Stimulated activated effector memory CD8-positive, alpha-beta T cell treated with anti-CD3 and anti-CD28 coated beads, Interleukin-12 subunit alpha, Interleukin-12 subunit beta, amount 100 ng/mL, for 72 hours (primary cell): Measurements from ENCODE around the gene GSTK1.
"Not testable (repeated sequence)": the region's sequence is repeated elsewhere in the genome, so short reads cannot be mapped to it uniquely, and the experiment has no call there.

Experiments
- ATAC-seq: fragments of 150-1000 bp; cut with Tn5 transposase; 2 replicates; pipeline ENCODE4 v1.10.0; 2021
- DNase-seq, 2 donors: peaks; one replicate each; pipeline ENCODE4 v3.0.0; 2021 to 2022; ENCODE audit warnings: low spot score in 2 of 2
- H3K27ac Mint-ChIP-seq: one replicate; pipeline ENCODE4 v1.8.0; 2022; ENCODE audit warnings: mild to moderate bottlenecking, mixed read lengths
- H3K36me3 Mint-ChIP-seq: one replicate; pipeline ENCODE4 v1.8.0; 2022; ENCODE audit warnings: mild to moderate bottlenecking, mixed read lengths
- H3K4me1 Mint-ChIP-seq: one replicate; pipeline ENCODE4 v1.8.0; 2022; ENCODE audit warnings: mixed read lengths
- H3K4me3 Mint-ChIP-seq: one replicate; pipeline ENCODE4 v1.8.0; 2022; ENCODE audit warnings: mild to moderate bottlenecking, mixed read lengths
- H3K9me3 Mint-ChIP-seq: one replicate; pipeline ENCODE4 v1.8.0; 2022; ENCODE audit warnings: mixed read lengths

GSTK1 gene

GRCh38 chr7:143289888-143290287 lies 26.6 kb downstream of the GSTK1 start:
- Mint-ChIP-seq H3K4me1 (peaks cover 52% of the 10 kb centered on the region), H3K36me3 (peaks cover 74% of the 10 kb centered on the region), H3K4me3 (peak overlapping the region; percentile 92), H3K27ac (peak overlapping the region; percentile 94)
- H3K9me3 Mint-ChIP-seq, DNase-seq, ATAC-seq: not testable (repeated sequence)

GRCh38 chr7:143290293-143290692 lies 27.1 kb downstream of the GSTK1 start:
- peaks cover 78% of the 10 kb centered on the region for H3K36me3 Mint-ChIP-seq
- DNase-seq: no peak
- peak overlapping the region; percentile 92 for H3K4me3 Mint-ChIP-seq
- H3K4me1 Mint-ChIP-seq: peaks cover 52% of the 10 kb centered on the region
- no peak for ATAC-seq
- H3K27ac Mint-ChIP-seq: peak overlapping the region; percentile 94
- no peaks in the 10 kb centered on the region for H3K9me3 Mint-ChIP-seq

- Mint-ChIP-seq H3K4me1 (peaks cover 61% of the 10 kb centered on the region), H3K9me3 (no peaks in the 10 kb centered on the region), H3K27ac (no peak overlapping the region), H3K36me3 (peaks cover 100% of the 10 kb centered on the region), H3K4me3 (no peak overlapping the region)
- ATAC-seq: no peak
- DNase-seq: no peak
Observed at GRCh38 chr7:143292876-143293275, 29.6 kb downstream of the GSTK1 start.

GRCh38 chr7:143295870-143296269 lies 32.6 kb downstream of the GSTK1 start:
- DNase-seq: no peak
- H3K9me3 Mint-ChIP-seq: no peaks in the 10 kb centered on the region
- no peak for ATAC-seq
- H3K4me1 Mint-ChIP-seq: peaks cover 51% of the 10 kb centered on the region
- peak overlapping the region; percentile 2 for H3K27ac Mint-ChIP-seq
- H3K4me3 Mint-ChIP-seq: no peak overlapping the region
- peaks cover 100% of the 10 kb centered on the region for H3K36me3 Mint-ChIP-seq

GRCh38 chr7:143296686-143297085 lies 33.4 kb downstream of the GSTK1 start:
- Mint-ChIP-seq H3K4me1 (peaks cover 43% of the 10 kb centered on the region), H3K9me3 (no peaks in the 10 kb centered on the region), H3K4me3 (no peak overlapping the region), H3K27ac (peak overlapping the region; percentile 2), H3K36me3 (peaks cover 100% of the 10 kb centered on the region)
- no peak for DNase-seq
- ATAC-seq: no peak

DNA sequence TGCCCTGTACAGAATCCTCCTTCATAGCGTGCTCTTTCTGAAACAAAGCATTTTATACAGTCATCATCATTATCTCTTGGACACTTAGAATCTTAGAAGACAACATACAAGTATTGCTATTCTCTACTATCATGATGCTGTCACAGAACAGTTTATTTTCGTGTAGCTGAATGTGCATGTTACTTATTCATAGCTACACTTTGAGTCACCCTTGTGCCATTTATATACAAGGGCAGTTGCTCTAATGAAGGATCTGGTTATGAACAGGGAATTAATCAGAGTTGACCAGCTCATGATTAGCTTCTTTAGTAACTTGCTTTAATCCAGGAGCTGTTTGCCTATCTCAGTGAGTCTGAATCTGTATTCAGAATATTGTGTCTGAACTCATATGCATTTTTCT lies 36.1 kb downstream of the GSTK1 start:
- Mint-ChIP-seq H3K4me1 (peaks cover 33% of the 10 kb centered on the region), H3K27ac (peak overlapping the region; percentile 56), H3K4me3 (no peak overlapping the region), H3K9me3 (no peaks in the 10 kb centered on the region), H3K36me3 (peaks cover 100% of the 10 kb centered on the region)
- ATAC-seq (no peak), DNase-seq (no peak)

DNA sequence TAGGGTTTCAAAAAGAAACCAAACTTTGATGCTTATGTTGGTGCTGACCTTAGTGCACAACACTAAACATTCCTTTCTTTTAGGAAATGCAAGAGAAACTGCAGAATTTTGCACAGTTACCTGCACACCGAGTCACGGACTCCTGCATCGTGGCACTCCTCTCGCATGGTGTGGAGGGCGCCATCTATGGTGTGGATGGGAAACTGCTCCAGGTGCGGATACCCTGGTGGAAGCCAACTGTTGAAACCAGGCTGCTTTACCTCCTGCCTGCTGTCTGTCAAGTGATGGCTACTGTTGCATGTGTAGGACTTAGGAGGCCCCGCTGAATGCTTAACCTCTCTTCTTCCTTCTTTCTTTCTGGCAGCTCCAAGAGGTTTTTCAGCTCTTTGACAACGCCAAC lies 36.6 kb downstream of the GSTK1 start:
- Mint-ChIP-seq H3K4me1 (peaks cover 30% of the 10 kb centered on the region), H3K9me3 (no peaks in the 10 kb centered on the region), H3K27ac (peak overlapping the region; percentile 56), H3K4me3 (no peak overlapping the region), H3K36me3 (peaks cover 100% of the 10 kb centered on the region)
- DNase-seq (no peak), ATAC-seq (peak; percentile 82)

DNA sequence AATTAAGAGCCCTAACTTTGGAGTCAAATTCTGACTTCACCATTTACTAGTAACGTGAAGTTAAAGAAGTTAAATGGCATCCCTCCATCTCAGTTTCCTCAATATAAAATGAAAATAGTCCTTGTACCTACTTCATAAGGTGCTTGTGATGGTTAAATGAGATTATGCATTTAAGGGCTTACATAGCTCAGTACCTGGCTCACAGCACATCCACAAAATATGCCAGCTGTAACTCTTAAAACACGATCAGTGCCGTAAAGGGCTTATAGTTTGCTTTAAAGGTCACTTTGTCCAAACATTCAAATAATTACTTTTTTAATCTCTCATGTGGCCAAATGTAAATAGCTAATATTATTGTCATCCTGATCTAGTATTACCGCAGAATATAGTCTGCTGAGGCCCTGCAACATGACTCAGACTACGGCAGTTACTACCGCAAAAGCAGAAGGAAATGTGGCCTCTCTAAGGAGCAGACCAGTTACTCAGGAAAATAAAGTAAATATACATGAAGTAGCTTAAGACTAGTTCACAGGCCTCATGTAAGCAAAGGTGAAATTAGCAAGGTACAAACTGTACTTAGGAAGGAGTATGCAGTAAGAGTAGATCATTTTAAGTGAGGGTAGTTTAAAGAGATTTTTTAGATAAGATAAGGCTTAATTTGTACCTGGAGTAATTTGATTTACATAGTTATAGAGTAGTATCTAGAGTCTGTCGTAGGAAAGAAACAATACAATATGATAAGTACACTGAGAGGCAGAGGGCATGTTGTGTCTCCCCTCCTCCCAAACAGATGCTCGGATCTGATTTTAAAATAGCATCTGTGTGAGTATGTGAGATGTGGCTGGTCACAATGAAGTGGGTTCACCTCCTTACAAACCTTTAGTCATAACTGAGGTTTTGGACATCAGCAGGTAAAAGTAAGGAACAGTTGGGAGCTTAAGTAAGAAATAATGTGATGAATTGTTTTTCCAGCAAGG lies 38.0 kb downstream of the GSTK1 start:
- DNase-seq: no peak
- Mint-ChIP-seq H3K4me1 (peaks cover 33% of the 10 kb centered on the region), H3K4me3 (no peak overlapping the region), H3K27ac (peak overlapping the region; percentile 16), H3K36me3 (peaks cover 100% of the 10 kb centered on the region), H3K9me3 (no peaks in the 10 kb centered on the region)
- ATAC-seq: no peak

GRCh38 chr7:143303733-143304132 lies 40.5 kb downstream of the GSTK1 start:
- Mint-ChIP-seq H3K4me3 (no peak overlapping the region), H3K36me3 (peaks cover 98% of the 10 kb centered on the region), H3K9me3 (no peaks in the 10 kb centered on the region), H3K4me1 (peaks cover 44% of the 10 kb centered on the region), H3K27ac (no peak overlapping the region)
- DNase-seq (no peak), ATAC-seq (no peak)

DNA sequence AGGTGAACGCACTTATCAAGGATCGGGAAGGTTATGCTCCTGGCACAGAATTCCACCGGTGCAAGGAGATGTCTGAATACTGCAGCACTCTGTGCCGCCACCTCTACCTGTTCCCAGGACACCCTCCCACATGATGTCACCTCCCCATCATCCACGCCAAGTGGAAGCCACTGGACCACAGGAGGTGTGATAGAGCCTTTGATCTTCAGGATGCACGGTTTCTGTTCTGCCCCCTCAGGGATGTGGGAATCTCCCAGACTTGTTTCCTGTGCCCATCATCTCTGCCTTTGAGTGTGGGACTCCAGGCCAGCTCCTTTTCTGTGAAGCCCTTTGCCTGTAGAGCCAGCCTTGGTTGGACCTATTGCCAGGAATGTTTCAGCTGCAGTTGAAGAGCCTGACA lies 41.7 kb downstream of the GSTK1 start:
- Mint-ChIP-seq H3K9me3 (no peaks in the 10 kb centered on the region), H3K4me1 (peaks cover 40% of the 10 kb centered on the region), H3K36me3 (peaks cover 92% of the 10 kb centered on the region), H3K27ac (no peak overlapping the region), H3K4me3 (no peak overlapping the region)
- ATAC-seq (no peak), DNase-seq (no peak)

- Mint-ChIP-seq H3K4me1 (peaks cover 42% of the 10 kb centered on the region), H3K27ac (peak overlapping the region; percentile 0), H3K9me3 (no peaks in the 10 kb centered on the region), H3K4me3 (no peak overlapping the region), H3K36me3 (peaks cover 86% of the 10 kb centered on the region)
- ATAC-seq (peak; percentile 76), DNase-seq (peak; percentile 53 to 87)
Observed at GRCh38 chr7:143305423-143306070, 42.3 kb downstream of the GSTK1 start.

- Mint-ChIP-seq H3K4me3 (no peak overlapping the region), H3K9me3 (no peaks in the 10 kb centered on the region), H3K27ac (peak overlapping the region; percentile 20), H3K4me1 (peaks cover 47% of the 10 kb centered on the region), H3K36me3 (peaks cover 60% of the 10 kb centered on the region)
- ATAC-seq (no peak), DNase-seq (no peak)
Observed at GRCh38 chr7:143308632-143309031, 45.4 kb downstream of the GSTK1 start.

DNA sequence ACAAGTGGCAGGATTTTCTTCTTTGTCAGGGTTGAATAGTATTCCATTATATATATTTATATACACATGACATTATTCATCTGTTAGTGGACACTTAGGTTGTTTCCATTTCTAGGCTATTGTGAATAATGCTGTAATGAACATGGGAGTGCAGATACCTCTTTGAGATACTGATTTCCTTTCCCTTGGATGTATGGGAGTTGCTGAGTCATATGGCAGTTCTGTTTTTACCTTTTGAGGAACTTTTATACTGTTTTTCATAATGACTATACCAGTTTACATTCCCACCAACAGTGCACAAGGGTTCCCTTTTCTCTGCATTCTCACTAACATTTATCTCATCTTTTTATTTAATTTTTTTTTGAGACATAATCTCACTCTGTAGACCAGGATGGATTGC lies 50.9 kb downstream of the GSTK1 start:
- ATAC-seq: no peak
- no peaks in the 10 kb centered on the region for H3K9me3 Mint-ChIP-seq

DNA sequence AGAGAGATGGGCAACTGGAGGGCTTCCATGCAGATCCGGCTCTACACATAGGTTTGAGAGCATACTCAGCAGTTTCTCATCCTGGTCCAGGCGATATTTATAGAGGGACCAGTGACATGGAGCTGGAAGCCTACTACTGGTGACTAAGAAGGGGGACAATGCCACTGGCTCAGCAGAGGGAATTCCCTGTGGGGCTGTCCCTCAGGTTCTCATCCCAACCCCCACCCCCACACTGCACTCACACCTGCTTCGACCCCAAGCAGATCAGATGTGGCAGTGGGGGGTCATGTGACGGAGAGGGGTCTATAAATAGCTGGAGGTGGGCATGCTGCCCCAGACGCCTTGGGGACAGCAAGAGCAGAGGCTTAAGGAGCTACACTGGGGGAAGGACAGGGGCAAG lies 52.5 kb downstream of the GSTK1 start, which contains the start of gene CLCN1:
CLCN1 (plus strand) TSS at position 336 of the 400 bp plus-strand sequence. CDS start 102 bp downstream, outside the sequence.
- no peak for DNase-seq
- H3K4me1 Mint-ChIP-seq: peaks cover 6% of the 10 kb centered on the region
- no peaks in the 10 kb centered on the region for H3K9me3 Mint-ChIP-seq
- H3K27ac Mint-ChIP-seq: no peak within 1 kb of the TSS
- ATAC-seq: no peak
- H3K4me3 Mint-ChIP-seq: no peak within 1 kb of the TSS
- H3K36me3 Mint-ChIP-seq: peaks cover 5% of the 10 kb centered on the region

More for the DNA sequence above, 50.9 kb downstream of the GSTK1 start:
- Mint-ChIP-seq H3K36me3 (peaks cover 10% of the 10 kb centered on the region), H3K4me3 (no peak overlapping the region), H3K4me1 (peaks cover 17% of the 10 kb centered on the region), H3K27ac (no peak overlapping the region)
- no peak for DNase-seq

GRCh38 chr7:143316492-143316891 lies 53.3 kb downstream of the GSTK1 start:
- H3K4me1 Mint-ChIP-seq: no peaks in the 10 kb centered on the region
- H3K4me3 Mint-ChIP-seq: no peak overlapping the region
- H3K9me3 Mint-ChIP-seq: no peaks in the 10 kb centered on the region

More at GRCh38 chr7:143316492-143316891, 53.3 kb downstream of the GSTK1 start:
- Mint-ChIP-seq H3K36me3 (no peaks in the 10 kb centered on the region), H3K27ac (no peak overlapping the region)
- ATAC-seq: no peak
- no peak for DNase-seq
